GM21360 (cell line): ENCODE data around the gene GUK1.
A peak's percentile ranks its signal among the peaks of the same experiment; 100 is the strongest.
"Not testable (repeated sequence)": the region's sequence is repeated elsewhere in the genome, so short reads cannot be mapped to it uniquely, and the experiment has no call there.

Experiments used
- ATAC-seq: cut with Tn5 transposase; IDR thresholded peaks from one replicate; pipeline ENCODE4 v1.9.1; 2021; ENCODE audit warnings: mild to moderate bottlenecking, moderate library complexity; ENCODE audit not compliant: unreplicated experiment

The GUK1 gene

GRCh38 chr1:228104526-228105269, 35.4 kb upstream of the GUK1 start:
- ATAC-seq: no peak

- ATAC-seq: no peak
Measured at GRCh38 chr1:228105270-228105995, 34.6 kb upstream of the GUK1 start.

GRCh38 chr1:228105996-228106799, 33.9 kb upstream of the GUK1 start:
- ATAC-seq: no peak

- no peak for ATAC-seq
Measured at GRCh38 chr1:228106800-228107054, 33.4 kb upstream of the GUK1 start.

GRCh38 chr1:228107636-228108035, 32.4 kb upstream of the GUK1 start:
- ATAC-seq: no peak

GRCh38 chr1:228108055-228108690, 31.9 kb upstream of the GUK1 start:
- ATAC-seq: no peak

GRCh38 chr1:228108742-228109072, 31.4 kb upstream of the GUK1 start:
- no peak for ATAC-seq

- peak; percentile 82 for ATAC-seq
Measured at GRCh38 chr1:228109073-228109961, 30.8 kb upstream of the GUK1 start, which contains the start of gene MRPL55. Gene MRPL55, minus strand, starts transcription at chr1:228109299. Its CDS starts 1,039 bp downstream, at chr1:228108260.

- ATAC-seq: no peak
Measured at GRCh38 chr1:228109962-228110488, 30.1 kb upstream of the GUK1 start.

GRCh38 chr1:228110556-228110955, 29.5 kb upstream of the GUK1 start:
- no peak for ATAC-seq

- ATAC-seq: not testable (repeated sequence)
Measured at GRCh38 chr1:228111315-228111714, 28.8 kb upstream of the GUK1 start.

GRCh38 chr1:228112167-228112566, 27.9 kb upstream of the GUK1 start:
- ATAC-seq: no peak

- ATAC-seq: no peak
Measured at GRCh38 chr1:228112617-228113016, 27.5 kb upstream of the GUK1 start.

GRCh38 chr1:228114827-228115226, 25.3 kb upstream of the GUK1 start:
- ATAC-seq: no peak

- ATAC-seq: no peak
Measured at GRCh38 chr1:228117335-228117734, 22.7 kb upstream of the GUK1 start.

- ATAC-seq: no peak
Measured at GRCh38 chr1:228118040-228118439, 22.0 kb upstream of the GUK1 start.

- no peak for ATAC-seq
Measured at GRCh38 chr1:228120351-228120750, 19.7 kb upstream of the GUK1 start.

- no peak for ATAC-seq
Measured at GRCh38 chr1:228120857-228121489, 19.1 kb upstream of the GUK1 start.

- no peak for ATAC-seq
Measured at GRCh38 chr1:228122921-228123441, 17.1 kb upstream of the GUK1 start.
